HCT116 (cell line): ENCODE measurements around the gene BCR. TPM values are rescaled to one million over a fixed set of nuclear protein-coding genes. Genes with fewer than 3 reads are reported as not detected.

ENCODE experiments used
- ATAC-seq: fragments of 200-7000 bp; cut with Tn5 transposase; 2 replicates; pipeline ENCODE4 v1.9.1; 2020; ENCODE audit warnings: mild to moderate bottlenecking, moderate library complexity
- BruUV-seq: library from RNA; stranded (reverse); fragments of 400-500 nt; replicated peaks from 2 replicates; lab custom pipeline; 2021; lab: Mats Ljungman, UMichigan
- CTCF ChIA-PET: fragments of 300-600 bp; sonication (Branson Sonifier 250); formaldehyde crosslinking; loops from one replicate; lab custom pipeline; 2021; ENCODE audit warnings: antibody characterized with exemption; lab: Charles Lee
- POLR2A ChIA-PET: fragments of 300-600, 350-600 bp; sonication (Branson Sonifier 250); formaldehyde crosslinking; loops from one replicate; lab custom pipeline; 2021; ENCODE audit warnings: antibody characterized with exemption; lab: Charles Lee
- RAD21 ChIA-PET, 2 experiments: fragments of 300-600 bp; sonication (Branson Sonifier 250); formaldehyde crosslinking; loops; one replicate each; lab custom pipeline; 2023; ENCODE audit warnings: low total read pairs in 2 of 2; ENCODE audit not compliant: uncharacterized antibody in 2 of 2, unreplicated experiment in 2 of 2, low non-redundant PET in 1 of 2; lab: Charles Lee
- DNase-seq: peaks from one replicate; pipeline ENCODE4 v3.0.0-alpha.2; 2010; ENCODE audit warnings: low read depth, low spot score
- H2AFZ ChIP-seq: fragments of 200-600 bp; shearing (Covaris generic), sonication (generic); 2 replicates; pipeline ENCODE4 v1.6.1; 2017; ENCODE audit warnings: low read depth, mixed run types, mixed read lengths, antibody characterized with exemption, low read length; ENCODE audit not compliant: poor library complexity, severe bottlenecking
- H3K27ac ChIP-seq: 2 replicates; pipeline ENCODE4 v1.5.1; 2012; ENCODE audit warnings: low read depth, low read length
- H3K27me3 ChIP-seq: fragments of 200-600 bp; sonication (generic); 2 replicates; pipeline ENCODE4 v1.6.1; 2016; ENCODE audit warnings: mixed run types, low read length, mixed read lengths; ENCODE audit not compliant: insufficient read depth
- H3K36me3 ChIP-seq, 2 experiments: fragments of 200-500 bp in 1 of 2; fragments of 200-600 bp in 1 of 2; sonication (Bioruptor generic) in 1 of 2; sonication (generic) in 1 of 2; 2 replicates each; pipeline versions ENCODE4 v1.5.1 to v1.6.1; 2014 to 2016; ENCODE audit warnings: low read length in 2 of 2, inconsistent platforms in 1 of 2, mixed read lengths in 1 of 2, mixed run types in 1 of 2; ENCODE audit not compliant: insufficient read depth in 2 of 2, control insufficient read depth in 1 of 2
- H3K4me1 ChIP-seq, 2 experiments: fragments of 200-600 bp in 1 of 2; sonication (generic) in 1 of 2; 2 replicates each; pipeline versions ENCODE4 v1.5.1 to v1.6.1; 2012 to 2017; ENCODE audit warnings: low read length in 2 of 2, inconsistent platforms in 1 of 2, mild to moderate bottlenecking in 1 of 2, mixed read lengths in 1 of 2, mixed run types in 1 of 2, moderate library complexity in 1 of 2; ENCODE audit not compliant: insufficient read depth in 2 of 2, control insufficient read depth in 1 of 2
- H3K4me2 ChIP-seq: fragments of 200-600 bp; sonication (generic); 2 replicates; pipeline ENCODE4 v1.6.1; 2017; ENCODE audit warnings: mixed run types, low read length, mixed read lengths
- H3K4me3 ChIP-seq, 2 experiments: fragments of 200-600 bp in 1 of 2; sonication (generic) in 1 of 2; replicated peaks in 1 of 2; 2 replicates each; pipeline ENCODE4 v1.5.1; 2011 to 2016; ENCODE audit warnings: low read length in 2 of 2, control low read depth in 1 of 2, low read depth in 1 of 2, mild to moderate bottlenecking in 1 of 2, mixed read lengths in 1 of 2, mixed run types in 1 of 2
- H3K79me2 ChIP-seq: fragments of 200-600 bp; sonication (generic); 2 replicates; pipeline ENCODE4 v1.6.1; 2017; ENCODE audit warnings: mild to moderate bottlenecking, mixed run types, low read length, moderate library complexity, mixed read lengths; ENCODE audit not compliant: insufficient read depth
- H3K9ac ChIP-seq: fragments of 200-600 bp; sonication (generic); 2 replicates; pipeline ENCODE4 v1.6.1; 2016; ENCODE audit warnings: low read length, mixed read lengths
- H3K9me2 ChIP-seq: fragments of 200-600 bp; sonication (generic), shearing (Covaris generic); 2 replicates; pipeline ENCODE4 v1.6.1; 2017; ENCODE audit warnings: mixed run types, mild to moderate bottlenecking, moderate library complexity; ENCODE audit not compliant: insufficient read depth
- H3K9me3 ChIP-seq, 2 experiments: fragments of 200-500 bp in 1 of 2; fragments of 200-600 bp in 1 of 2; sonication (Bioruptor generic) in 1 of 2; sonication (generic) in 1 of 2; 2 replicates each; pipeline ENCODE4 v1.6.1; 2014 to 2017; ENCODE audit warnings: low read length in 2 of 2, mixed read lengths in 2 of 2, inconsistent platforms in 1 of 2, low read depth in 1 of 2, mild to moderate bottlenecking in 1 of 2, mixed run types in 1 of 2, moderate library complexity in 1 of 2; ENCODE audit not compliant: control insufficient read depth in 1 of 2, insufficient read depth in 1 of 2
- H4K20me1 ChIP-seq: fragments of 200-600 bp; sonication (generic), shearing (Covaris generic); 2 replicates; pipeline ENCODE4 v1.6.1; 2017; ENCODE audit warnings: mixed run types, mild to moderate bottlenecking, moderate library complexity; ENCODE audit not compliant: insufficient read depth
- EGR1 ChIP-seq: IDR thresholded peaks from 2 replicates; pipeline ENCODE4 v1.6.1; 2012; ENCODE audit warnings: low read depth
- EZH2phosphoT487 ChIP-seq: fragments of 200-600 bp; IDR thresholded peaks from 2 replicates; pipeline ENCODE4 v1.6.1; 2018; ENCODE audit warnings: antibody characterized with exemption, borderline replicate concordance
- MAX ChIP-seq: IDR thresholded peaks from 2 replicates; pipeline ENCODE4 v1.6.1; 2012
- POLR2AphosphoS5 ChIP-seq: IDR thresholded peaks from 2 replicates; pipeline ENCODE4 v1.6.1; 2011; ENCODE audit warnings: mild to moderate bottlenecking, low read depth, low read length, moderate library complexity
- RAD21 ChIP-seq: IDR thresholded peaks from 2 replicates; pipeline ENCODE4 v1.6.1; 2012; ENCODE audit warnings: low read depth, mild to moderate bottlenecking
- SIN3A ChIP-seq: IDR thresholded peaks from 2 replicates; pipeline ENCODE4 v1.6.1; 2012; ENCODE audit warnings: low read depth
- SRF ChIP-seq: IDR thresholded peaks from 2 replicates; pipeline ENCODE4 v1.6.1; 2012; ENCODE audit warnings: low read depth
- ZBTB33 ChIP-seq: IDR thresholded peaks from 2 replicates; pipeline ENCODE4 v1.6.1; 2011; ENCODE audit warnings: mild to moderate bottlenecking, low read length, moderate library complexity; ENCODE audit not compliant: insufficient replicate concordance; ENCODE audit errors: extremely low read depth
- ZFX ChIP-seq: fragments of 450-650 bp; IDR thresholded peaks from 2 replicates; pipeline ENCODE4 v1.6.1; 2017
- intact Hi-C: fragments of 100-400 bp; cut with micrococcal nuclease; formaldehyde crosslinking; loops from 2 replicates; pipeline ENCODE4 v1.10.0; 2022
- total RNA-seq: library from RNA; stranded (reverse); gene quantifications from one replicate; pipeline ENCODE4 v1.2.1, GENCODE V29; 2021; ENCODE audit not compliant: unreplicated experiment
- TF ChIP-seq, protein P1 (sequence below): IDR thresholded peaks from 2 replicates; pipeline ENCODE4 v1.6.1; 2012; ENCODE audit warnings: low read depth

BCR gene
- total RNA-seq, 1 experiment from 2014 or later, result 39.7 TPM

GRCh38 chr22:23270212-23270733 is 90.0 kb downstream of the BCR start:
- Histone ChIP-seq H3K36me3 (peaks cover 9 to 20% of the 10 kb centered on the region in 2 experiments), H2AFZ (no peak overlapping the region), H3K4me3 (no peak overlapping the region), H3K9me3 (no peaks in the 10 kb centered on the region), H3K4me2 (no peak overlapping the region), H3K79me2 (no peaks in the 10 kb centered on the region), H3K9ac (no peak overlapping the region), H3K27ac (no peak overlapping the region), H3K27me3 (no peaks in the 10 kb centered on the region), H3K9me2 (no peaks in the 10 kb centered on the region), H4K20me1 (no peaks in the 10 kb centered on the region), H3K4me1 (no peaks in the 10 kb centered on the region)
- ATAC-seq (no peak), DNase-seq (no peak)
- BruUV-seq, result no TSS peak
- ChIA-PET POLR2A (no interaction called here), RAD21 (no interaction called here), CTCF (interaction anchor here (2.0 kb wide), 1 partner anchor 12 kb away, joined by 6 read pairs; no protein-coding TSS in a partner anchor)
- intact Hi-C loops, result no loop called here
- no peak for TF ChIP-seq ZBTB33
- TF ChIP-seq ZFX, result no peak
- no peak for TF ChIP-seq SRF
- TF ChIP-seq MAX, result no peak
- TF ChIP-seq RAD21, result no peak
- TF ChIP-seq, protein P1, sequence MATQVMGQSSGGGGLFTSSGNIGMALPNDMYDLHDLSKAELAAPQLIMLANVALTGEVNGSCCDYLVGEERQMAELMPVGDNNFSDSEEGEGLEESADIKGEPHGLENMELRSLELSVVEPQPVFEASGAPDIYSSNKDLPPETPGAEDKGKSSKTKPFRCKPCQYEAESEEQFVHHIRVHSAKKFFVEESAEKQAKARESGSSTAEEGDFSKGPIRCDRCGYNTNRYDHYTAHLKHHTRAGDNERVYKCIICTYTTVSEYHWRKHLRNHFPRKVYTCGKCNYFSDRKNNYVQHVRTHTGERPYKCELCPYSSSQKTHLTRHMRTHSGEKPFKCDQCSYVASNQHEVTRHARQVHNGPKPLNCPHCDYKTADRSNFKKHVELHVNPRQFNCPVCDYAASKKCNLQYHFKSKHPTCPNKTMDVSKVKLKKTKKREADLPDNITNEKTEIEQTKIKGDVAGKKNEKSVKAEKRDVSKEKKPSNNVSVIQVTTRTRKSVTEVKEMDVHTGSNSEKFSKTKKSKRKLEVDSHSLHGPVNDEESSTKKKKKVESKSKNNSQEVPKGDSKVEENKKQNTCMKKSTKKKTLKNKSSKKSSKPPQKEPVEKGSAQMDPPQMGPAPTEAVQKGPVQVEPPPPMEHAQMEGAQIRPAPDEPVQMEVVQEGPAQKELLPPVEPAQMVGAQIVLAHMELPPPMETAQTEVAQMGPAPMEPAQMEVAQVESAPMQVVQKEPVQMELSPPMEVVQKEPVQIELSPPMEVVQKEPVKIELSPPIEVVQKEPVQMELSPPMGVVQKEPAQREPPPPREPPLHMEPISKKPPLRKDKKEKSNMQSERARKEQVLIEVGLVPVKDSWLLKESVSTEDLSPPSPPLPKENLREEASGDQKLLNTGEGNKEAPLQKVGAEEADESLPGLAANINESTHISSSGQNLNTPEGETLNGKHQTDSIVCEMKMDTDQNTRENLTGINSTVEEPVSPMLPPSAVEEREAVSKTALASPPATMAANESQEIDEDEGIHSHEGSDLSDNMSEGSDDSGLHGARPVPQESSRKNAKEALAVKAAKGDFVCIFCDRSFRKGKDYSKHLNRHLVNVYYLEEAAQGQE, result no peak
- TF ChIP-seq EZH2phosphoT487, result no peak
- TF ChIP-seq POLR2AphosphoS5, result no peak
- TF ChIP-seq SIN3A, result no peak
- TF ChIP-seq EGR1, result no peak
